Measurements from ENCODE around the gene ANO4.

The ANO4 gene

DNA sequence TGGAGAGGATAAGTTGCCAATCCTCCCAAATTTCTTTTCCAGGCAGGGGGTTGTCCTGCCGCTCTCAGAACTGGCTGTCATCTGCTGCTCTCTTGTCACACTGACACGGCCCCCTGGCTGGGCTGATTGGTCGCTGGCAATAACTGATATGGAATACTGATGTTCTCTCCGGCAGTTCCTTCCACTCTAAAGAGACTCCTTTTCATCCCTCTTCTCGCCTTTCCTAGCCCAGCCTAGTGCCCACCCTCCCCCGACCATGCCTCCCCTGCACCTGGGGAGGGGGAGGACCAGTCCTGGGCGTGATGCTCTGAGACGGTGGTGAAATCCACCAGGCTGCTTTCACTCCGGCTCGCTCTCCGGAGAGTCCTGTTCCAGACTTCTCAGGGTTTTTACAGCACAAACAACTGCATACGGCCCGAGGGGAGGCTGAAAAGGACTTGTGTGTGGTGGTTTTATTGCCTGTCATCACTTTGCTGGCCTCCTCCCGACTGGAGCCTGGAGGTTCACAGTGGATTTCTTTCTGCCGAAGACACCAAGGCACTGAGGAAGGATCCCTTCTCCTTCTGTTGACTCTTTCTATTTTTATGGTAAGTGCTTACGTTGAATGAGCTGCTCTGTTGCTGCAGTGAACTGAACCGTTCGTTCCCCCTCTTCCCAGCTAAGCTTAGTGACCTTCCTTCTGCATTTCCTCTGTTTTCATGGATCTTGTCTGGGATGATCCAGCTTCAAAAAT, at the start of gene ANO4:
Gene ANO4 (plus strand): TSS at position 336 of the 733 bp plus-strand sequence. CDS start 107,010 bp downstream, outside the sequence.
- FAIRE-seq, result no peak
- TF ChIP-seq POLR2A (IDR thresholded peaks at IDR 0.05; ENCODE audit: low read depth, low read length), result no peak
- no peak for DNase-seq (ENCODE audit: insufficient read length, low spot score)

DNA sequence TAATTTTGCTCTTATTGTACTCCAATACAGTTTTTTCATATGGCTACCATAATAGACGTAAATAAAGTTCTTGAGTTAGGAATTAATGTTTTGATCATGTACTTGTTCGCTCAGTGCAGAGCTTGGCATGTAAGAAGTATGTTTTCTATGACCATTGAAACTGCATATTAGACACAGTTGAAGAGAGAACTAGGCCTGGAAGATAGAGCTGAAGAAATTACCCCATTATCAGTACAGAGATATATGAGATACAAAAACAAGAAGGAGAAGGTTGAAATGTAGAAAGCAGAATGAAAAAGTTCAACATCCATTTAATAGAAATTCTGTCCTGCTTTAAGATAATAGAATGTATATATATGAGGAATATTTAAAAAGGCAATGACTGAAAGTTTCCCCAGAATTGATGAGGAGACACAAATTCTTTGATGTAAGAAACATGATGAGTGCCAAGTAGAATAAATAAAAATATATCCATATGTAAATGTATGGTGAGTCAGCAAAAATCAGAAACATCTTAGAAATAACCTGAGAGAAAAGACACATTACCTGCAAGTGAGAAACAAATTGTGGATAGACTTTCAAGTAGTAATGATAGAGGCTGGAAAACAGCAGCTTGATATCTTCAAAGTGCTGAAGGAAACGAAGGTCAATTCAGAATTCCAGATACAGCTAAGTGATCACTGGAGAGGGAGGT, 49.1 kb upstream of the ANO4 start:
- DNase-seq (ENCODE audit: insufficient read length, low spot score) (no peak), FAIRE-seq (no peak)
- no peak for TF ChIP-seq POLR2A (IDR thresholded peaks at IDR 0.05; ENCODE audit: low read depth, low read length)

DNA sequence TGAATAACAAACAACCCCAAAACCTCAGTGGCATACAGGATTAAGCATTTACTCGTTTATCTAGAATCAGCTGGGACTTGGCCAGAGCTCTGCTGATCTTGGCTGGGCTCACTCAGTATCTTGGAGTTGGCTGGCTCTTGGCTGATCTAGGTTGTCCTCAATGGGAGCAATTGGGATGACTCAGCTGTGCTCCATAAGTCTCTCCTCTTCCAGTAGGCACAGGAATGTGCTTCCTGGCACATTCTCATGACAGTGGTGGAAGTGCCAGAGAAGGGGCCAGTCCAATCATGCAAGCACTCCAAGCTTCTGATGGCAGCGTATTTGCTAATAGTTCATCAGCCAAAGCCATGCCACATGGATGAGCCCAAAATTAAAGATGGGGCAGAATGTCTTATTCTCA, 41.7 kb upstream of the ANO4 start:
- FAIRE-seq, result no peak

GRCh38 chr12:100753837-100754236, 40.7 kb upstream of the ANO4 start:
- TF ChIP-seq POLR2A (IDR thresholded peaks at IDR 0.05; ENCODE audit: low read depth, low read length), result no peak

More for the DNA sequence above, 41.7 kb upstream of the ANO4 start:
- TF ChIP-seq POLR2A (IDR thresholded peaks at IDR 0.05; ENCODE audit: low read depth, low read length), result no peak
- no peak for DNase-seq (ENCODE audit: insufficient read length, low spot score)

DNA sequence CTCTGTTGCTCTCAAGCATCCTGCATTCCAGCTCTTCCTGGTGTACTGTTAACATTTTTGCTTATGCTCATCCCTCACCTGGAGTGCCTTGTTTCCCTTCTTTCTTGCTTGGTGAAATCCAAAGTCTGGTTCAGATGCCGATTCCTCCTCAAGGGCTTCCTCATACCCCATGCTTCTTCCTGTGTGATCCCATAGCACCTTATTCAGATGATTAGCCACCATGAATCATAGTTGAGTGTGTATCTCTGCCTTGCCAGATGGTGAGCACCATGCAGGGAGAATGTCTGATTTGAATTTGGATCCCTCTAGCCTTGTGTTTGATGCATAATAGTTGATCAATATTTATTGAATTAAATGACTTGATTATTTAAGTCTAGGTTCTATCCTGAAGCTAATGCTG, 39.4 kb upstream of the ANO4 start:
- FAIRE-seq, result no peak
- no peak for TF ChIP-seq POLR2A (IDR thresholded peaks at IDR 0.05; ENCODE audit: low read depth, low read length)
- no peak for DNase-seq (ENCODE audit: insufficient read length, low spot score)

More at GRCh38 chr12:100753837-100754236, 40.7 kb upstream of the ANO4 start:
- no peak for FAIRE-seq
- DNase-seq (ENCODE audit: insufficient read length, low spot score), result no peak

DNA sequence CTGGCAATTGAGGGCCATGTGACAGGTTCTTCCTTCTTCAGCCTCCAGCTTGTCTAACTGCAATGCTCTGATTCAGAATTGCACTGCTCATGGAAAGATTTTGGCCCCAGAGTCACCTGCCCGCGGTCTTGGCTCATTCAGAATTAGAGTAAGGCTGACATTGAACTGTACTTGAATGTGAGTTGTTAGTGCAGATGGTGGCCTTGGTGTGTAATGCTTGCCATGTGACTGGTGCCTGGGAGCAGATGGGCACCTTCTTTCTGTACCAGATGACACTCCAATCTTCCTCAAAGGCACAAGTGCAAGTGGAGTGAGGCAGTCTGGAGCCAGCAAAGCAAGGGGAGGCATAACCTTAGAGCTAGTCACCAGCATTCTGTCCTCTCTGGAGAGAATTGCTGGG, 36.5 kb upstream of the ANO4 start:
- FAIRE-seq, result no peak
- TF ChIP-seq POLR2A (IDR thresholded peaks at IDR 0.05; ENCODE audit: low read depth, low read length), result no peak
- no peak for DNase-seq (ENCODE audit: insufficient read length, low spot score)

GRCh38 chr12:100767371-100767770, 27.2 kb upstream of the ANO4 start:
- no peak for FAIRE-seq
- TF ChIP-seq POLR2A (IDR thresholded peaks at IDR 0.05; ENCODE audit: low read depth, low read length), result no peak
- DNase-seq (ENCODE audit: insufficient read length, low spot score), result no peak

GRCh38 chr12:100767950-100768349, 26.6 kb upstream of the ANO4 start:
- DNase-seq (ENCODE audit: insufficient read length, low spot score) (no peak), FAIRE-seq (no peak)
- no peak for TF ChIP-seq POLR2A (IDR thresholded peaks at IDR 0.05; ENCODE audit: low read depth, low read length)

DNA sequence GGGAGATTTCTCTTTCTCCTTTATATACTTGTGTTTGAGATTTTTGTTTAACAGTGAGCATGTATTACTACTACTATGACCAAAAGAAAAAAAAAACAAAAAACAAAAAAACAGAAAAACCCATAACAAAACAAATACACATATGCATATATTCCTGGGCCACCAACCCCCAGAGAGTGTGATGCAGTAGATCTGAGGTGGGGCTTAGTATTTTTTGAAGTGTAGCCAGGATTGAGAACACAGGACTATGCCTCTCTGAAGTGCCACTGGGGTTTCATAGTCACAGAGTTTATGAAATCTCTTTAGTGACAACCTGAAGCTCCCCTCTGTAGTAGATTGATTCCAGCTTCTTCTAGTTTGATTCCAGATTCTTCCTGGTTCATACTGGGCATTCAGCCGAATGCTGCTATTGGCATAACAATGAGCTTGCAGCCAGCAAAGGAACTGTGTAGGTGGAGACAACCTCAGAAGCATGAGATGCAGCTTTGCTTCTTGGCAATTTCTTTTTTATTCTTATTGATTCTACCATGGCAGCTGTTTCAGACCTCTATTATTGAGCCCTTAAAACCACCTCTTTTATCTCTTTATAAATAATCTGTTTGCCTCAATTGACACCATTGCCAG, 15.5 kb upstream of the ANO4 start:
- TF ChIP-seq POLR2A (IDR thresholded peaks at IDR 0.05; ENCODE audit: low read depth, low read length), result no peak
- DNase-seq (ENCODE audit: insufficient read length, low spot score) (no peak), FAIRE-seq (no peak)

DNA sequence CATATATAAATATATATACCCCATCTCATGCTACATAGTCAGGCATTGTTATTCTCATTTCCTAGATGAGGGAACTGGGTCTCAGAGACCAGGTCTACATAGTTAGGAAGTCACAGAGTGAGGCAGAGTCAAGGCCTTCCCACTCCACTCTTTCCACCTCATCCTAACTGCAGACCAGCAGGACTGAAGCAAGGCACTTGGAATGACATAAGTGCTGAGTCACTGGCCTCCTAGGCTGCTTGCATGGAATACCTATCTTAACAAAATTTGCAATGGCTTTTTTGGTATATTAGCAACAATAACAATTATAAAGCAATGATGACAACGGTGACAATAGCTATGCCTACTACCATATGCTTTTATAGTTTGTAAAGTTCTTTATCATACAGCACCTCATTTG, 5.4 kb upstream of the ANO4 start:
- DNase-seq (ENCODE audit: insufficient read length, low spot score) (no peak), FAIRE-seq (no peak)
- TF ChIP-seq POLR2A (IDR thresholded peaks at IDR 0.05; ENCODE audit: low read depth, low read length), result no peak

- no peak for TF ChIP-seq POLR2A (IDR thresholded peaks at IDR 0.05; ENCODE audit: low read depth, low read length)
- DNase-seq (ENCODE audit: insufficient read length, low spot score) (no peak), FAIRE-seq (no peak)
These were observed 4.6 kb upstream of the ANO4 start for GRCh38 chr12:100789975-100790374.

- TF ChIP-seq POLR2A (IDR thresholded peaks at IDR 0.05; ENCODE audit: low read depth, low read length), result no peak
- DNase-seq (ENCODE audit: insufficient read length, low spot score) (no peak), FAIRE-seq (no peak)
These were observed 4.0 kb upstream of the ANO4 start for GRCh38 chr12:100790552-100790951.

- FAIRE-seq (no peak), DNase-seq (ENCODE audit: insufficient read length, low spot score) (no peak)
- no peak for TF ChIP-seq POLR2A (IDR thresholded peaks at IDR 0.05; ENCODE audit: low read depth, low read length)
These were observed 1.4 kb upstream of the ANO4 start for GRCh38 chr12:100793182-100793581.

GRCh38 chr12:100795174-100795799, 711 bp downstream of the ANO4 start:
- FAIRE-seq, result no peak
- DNase-seq (ENCODE audit: insufficient read length, low spot score), result no peak
- TF ChIP-seq POLR2A (IDR thresholded peaks at IDR 0.05; ENCODE audit: low read depth, low read length), result no peak
